Mucosa of gallbladder (tissue), 1 donor: ENCODE measurements around the gene VWF. TPM values are rescaled to one million over a fixed set of nuclear protein-coding genes. Genes with fewer than 3 reads are reported as not detected.

ENCODE experiments used
- DNase-seq: peaks from one replicate; pipeline ENCODE4 v3.0.0-alpha.2; 2020; ENCODE audit warnings: low spot score
- total RNA-seq: library from RNA; stranded (reverse); gene quantifications from one replicate; pipeline ENCODE4 v1.2.1, GENCODE V29; 2021
- donor health status: DM: no; HTN: no; CAD: no.

Gene VWF
- total RNA-seq, 1 donor from 2014 or later, result 97.3 TPM

- no peak for DNase-seq
Observed at GRCh38 chr12:6059221-6059620, 65.2 kb downstream of the VWF start.

GRCh38 chr12:6058481-6059161, 65.8 kb downstream of the VWF start:
- no peak for DNase-seq

GRCh38 chr12:6057700-6058099, 66.8 kb downstream of the VWF start:
- DNase-seq, result no peak

GRCh38 chr12:6056406-6057240, 67.8 kb downstream of the VWF start:
- DNase-seq, result no peak

GRCh38 chr12:6053541-6053940, 70.9 kb downstream of the VWF start:
- no peak for DNase-seq

- no peak for DNase-seq
Observed at GRCh38 chr12:6052940-6053329, 71.5 kb downstream of the VWF start.

GRCh38 chr12:6052206-6052939, 72.1 kb downstream of the VWF start:
- DNase-seq, result no peak

GRCh38 chr12:6049992-6050391, 74.5 kb downstream of the VWF start:
- DNase-seq, result no peak

GRCh38 chr12:6049587-6049986, 74.9 kb downstream of the VWF start:
- no peak for DNase-seq

- no peak for DNase-seq
Observed at GRCh38 chr12:6047249-6048237, 76.9 kb downstream of the VWF start.

- no peak for DNase-seq
Observed at GRCh38 chr12:6046511-6047180, 77.8 kb downstream of the VWF start.

GRCh38 chr12:6045438-6045837, 79.0 kb downstream of the VWF start:
- no peak for DNase-seq

- DNase-seq, result no peak
Observed at GRCh38 chr12:6044082-6044481, 80.4 kb downstream of the VWF start.

- DNase-seq, result no peak
Observed at GRCh38 chr12:6042446-6042845, 82.0 kb downstream of the VWF start.

- DNase-seq, result no peak
Observed at GRCh38 chr12:6041891-6042290, 82.6 kb downstream of the VWF start.

GRCh38 chr12:6040815-6041214, 83.7 kb downstream of the VWF start:
- DNase-seq, result peak; percentile 21

- DNase-seq, result peak; percentile 63
Observed at GRCh38 chr12:6039894-6040601, 84.4 kb downstream of the VWF start.

- peak; percentile 36 for DNase-seq
Observed at GRCh38 chr12:6038160-6038559, 86.3 kb downstream of the VWF start.

- DNase-seq, result no peak
Observed at GRCh38 chr12:6037459-6037858, 87.0 kb downstream of the VWF start.

GRCh38 chr12:6036509-6036908, 88.0 kb downstream of the VWF start:
- DNase-seq, result no peak
